ENCODE data around the gene CYB561D1. TPM values are rescaled to one million over a fixed set of nuclear protein-coding genes. Genes with fewer than 3 reads are reported as not detected.

The CYB561D1 gene
- total RNA-seq, 1 experiment from 2014 or later: 11.7 TPM

DNA sequence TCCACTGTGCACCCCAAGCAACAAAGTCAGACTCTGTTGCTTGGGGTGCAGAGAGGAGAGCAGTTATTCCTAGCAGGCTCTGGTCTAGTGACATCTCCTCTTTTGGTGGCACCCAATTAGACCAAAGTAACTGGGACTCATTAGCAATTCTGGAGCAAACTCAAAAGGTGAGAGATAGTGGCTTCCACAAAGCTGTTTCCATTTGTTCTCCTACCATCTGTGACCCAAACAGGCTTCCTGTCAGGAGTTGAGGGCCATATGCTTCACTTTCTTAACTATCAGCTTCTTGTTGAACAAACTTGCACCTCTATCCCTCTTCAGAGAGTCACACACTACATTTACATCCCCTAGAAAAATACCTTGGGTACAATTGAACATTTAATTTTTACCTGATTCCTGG, 11.7 kb upstream of the CYB561D1 start:
- Histone ChIP-seq H3K4me2 (no peak overlapping the region), H4K20me1 (ENCODE audit: insufficient read depth) (no peaks in the 10 kb centered on the region), H3K27me3 (ENCODE audit: insufficient read depth, low read depth) (peaks cover 39% of the 10 kb centered on the region), H3K4me3 (no peak overlapping the region), H3F3A (ENCODE audit: insufficient read depth, low read depth) (no peaks in the 10 kb centered on the region), H3K4me1 (replicated peaks; ENCODE audit: insufficient read depth) (peaks cover 11% of the 10 kb centered on the region), H3K9me3 (ENCODE audit: insufficient read depth, low read depth) (no peaks in the 10 kb centered on the region), H3K27ac (no peak overlapping the region), H3K36me3 (ENCODE audit: low read depth) (no peaks in the 10 kb centered on the region), H2AFZ (no peak overlapping the region), H3K79me2 (ENCODE audit: low read depth) (no peaks in the 10 kb centered on the region), H3K9me2 (ENCODE audit: insufficient read depth) (no peaks in the 10 kb centered on the region)
- TF ChIP-seq EZH2 (IDR thresholded peaks at IDR 0.05; ENCODE audit: low read depth): no peak
- TF ChIP-seq, protein P1, sequence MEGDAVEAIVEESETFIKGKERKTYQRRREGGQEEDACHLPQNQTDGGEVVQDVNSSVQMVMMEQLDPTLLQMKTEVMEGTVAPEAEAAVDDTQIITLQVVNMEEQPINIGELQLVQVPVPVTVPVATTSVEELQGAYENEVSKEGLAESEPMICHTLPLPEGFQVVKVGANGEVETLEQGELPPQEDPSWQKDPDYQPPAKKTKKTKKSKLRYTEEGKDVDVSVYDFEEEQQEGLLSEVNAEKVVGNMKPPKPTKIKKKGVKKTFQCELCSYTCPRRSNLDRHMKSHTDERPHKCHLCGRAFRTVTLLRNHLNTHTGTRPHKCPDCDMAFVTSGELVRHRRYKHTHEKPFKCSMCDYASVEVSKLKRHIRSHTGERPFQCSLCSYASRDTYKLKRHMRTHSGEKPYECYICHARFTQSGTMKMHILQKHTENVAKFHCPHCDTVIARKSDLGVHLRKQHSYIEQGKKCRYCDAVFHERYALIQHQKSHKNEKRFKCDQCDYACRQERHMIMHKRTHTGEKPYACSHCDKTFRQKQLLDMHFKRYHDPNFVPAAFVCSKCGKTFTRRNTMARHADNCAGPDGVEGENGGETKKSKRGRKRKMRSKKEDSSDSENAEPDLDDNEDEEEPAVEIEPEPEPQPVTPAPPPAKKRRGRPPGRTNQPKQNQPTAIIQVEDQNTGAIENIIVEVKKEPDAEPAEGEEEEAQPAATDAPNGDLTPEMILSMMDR (conservative IDR thresholded peaks at IDR 0.05): no peak
- ChIA-PET POLR2A (ENCODE audit: unreplicated experiment) (no interaction called here), CTCF (no interaction called here)
- no peak for DNase-seq
- intact Hi-C loops (cut with micrococcal nuclease; ENCODE audit: unreplicated experiment): no loop called here
- no TSS peak for BruUV-seq (replicated peaks)

DNA sequence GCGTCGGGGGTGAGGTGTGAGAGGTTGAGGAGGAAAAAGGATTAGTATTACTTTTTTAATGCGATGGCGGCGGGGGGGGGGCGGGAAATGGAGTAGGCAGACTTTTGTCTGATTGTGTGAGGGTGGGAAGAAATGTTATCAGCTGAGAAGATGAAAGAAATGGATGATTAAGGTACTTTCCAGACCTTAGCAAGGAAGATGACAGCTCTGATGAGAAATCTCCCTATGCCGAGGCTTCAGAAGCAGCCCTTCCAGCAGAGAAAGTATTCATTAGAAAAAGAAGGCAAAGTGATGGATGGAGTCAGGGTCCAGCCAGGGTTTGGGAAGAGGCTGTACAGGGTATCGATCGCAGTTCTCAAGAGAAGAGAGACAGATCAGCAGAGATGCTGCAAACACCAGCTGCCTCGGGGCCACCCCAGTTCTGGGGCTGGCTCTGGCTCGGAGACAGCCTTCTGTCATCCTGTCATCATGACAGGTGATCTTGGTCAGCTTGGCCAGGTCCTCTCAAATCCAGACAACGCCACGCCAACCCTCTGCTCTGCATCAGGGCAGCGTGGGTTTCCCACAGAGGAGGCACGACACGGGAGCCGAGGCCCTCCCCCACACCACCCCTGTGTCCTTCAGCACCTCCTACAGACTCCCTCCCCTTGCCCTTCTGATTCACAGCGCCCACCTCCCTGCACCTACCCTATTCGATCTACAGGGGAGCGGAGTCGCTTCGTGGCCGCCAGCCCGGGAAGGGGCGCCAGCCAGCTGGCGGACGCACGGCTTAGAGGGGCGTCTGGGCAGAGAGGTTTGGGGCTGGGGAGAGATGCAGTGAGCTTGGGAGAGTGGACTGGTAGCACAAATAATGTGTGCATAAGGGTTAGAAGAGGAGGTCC, 10.9 kb upstream of the CYB561D1 start:
- no peaks in the 10 kb centered on the region for H3K9me3 ChIP-seq (ENCODE audit: insufficient read depth, low read depth)
- CTCF ChIA-PET: interaction anchor here (0.6 to 0.8 kb wide), 3 partner anchors 13 to 208 kb away, joined by 4 to 9 read pairs (median 5); no protein-coding TSS in a partner anchor
- no TSS peak for BruUV-seq (replicated peaks)
- no peaks in the 10 kb centered on the region for H3K79me2 ChIP-seq (ENCODE audit: low read depth)
- H3K27ac ChIP-seq: no peak overlapping the region
- intact Hi-C loops (cut with micrococcal nuclease; ENCODE audit: unreplicated experiment): loop anchor here (1.0 kb wide), 1 partner anchor 26 kb away; the partner anchor contains the start of gene AMIGO1
- H3K9me2 ChIP-seq (ENCODE audit: insufficient read depth): no peaks in the 10 kb centered on the region
- no peaks in the 10 kb centered on the region for H3K36me3 ChIP-seq (ENCODE audit: low read depth)
- H3F3A ChIP-seq (ENCODE audit: insufficient read depth, low read depth): no peaks in the 10 kb centered on the region
- peaks cover 11% of the 10 kb centered on the region for H3K4me1 ChIP-seq (replicated peaks; ENCODE audit: insufficient read depth)
- POLR2A ChIA-PET (ENCODE audit: unreplicated experiment): interaction anchor here (0.6 kb wide), 3 partner anchors 32 to 900 kb away, joined by 3 to 13 read pairs (median 9); no protein-coding TSS in a partner anchor
- peaks cover 37% of the 10 kb centered on the region for H3K27me3 ChIP-seq (ENCODE audit: insufficient read depth, low read depth)
- H3K4me3 ChIP-seq: peak overlapping the region; percentile 42; the same call in 1 of the 2 replicates
- no peak for TF ChIP-seq EZH2 (IDR thresholded peaks at IDR 0.05; ENCODE audit: low read depth)
- TF ChIP-seq, protein P1 (conservative IDR thresholded peaks at IDR 0.05): no peak
- no peaks in the 10 kb centered on the region for H4K20me1 ChIP-seq (ENCODE audit: insufficient read depth)
- no peak overlapping the region for H2AFZ ChIP-seq
- DNase-seq: peak in 1 of 2 experiments; percentile 7
- H3K4me2 ChIP-seq: peak overlapping the region; percentile 78

DNA sequence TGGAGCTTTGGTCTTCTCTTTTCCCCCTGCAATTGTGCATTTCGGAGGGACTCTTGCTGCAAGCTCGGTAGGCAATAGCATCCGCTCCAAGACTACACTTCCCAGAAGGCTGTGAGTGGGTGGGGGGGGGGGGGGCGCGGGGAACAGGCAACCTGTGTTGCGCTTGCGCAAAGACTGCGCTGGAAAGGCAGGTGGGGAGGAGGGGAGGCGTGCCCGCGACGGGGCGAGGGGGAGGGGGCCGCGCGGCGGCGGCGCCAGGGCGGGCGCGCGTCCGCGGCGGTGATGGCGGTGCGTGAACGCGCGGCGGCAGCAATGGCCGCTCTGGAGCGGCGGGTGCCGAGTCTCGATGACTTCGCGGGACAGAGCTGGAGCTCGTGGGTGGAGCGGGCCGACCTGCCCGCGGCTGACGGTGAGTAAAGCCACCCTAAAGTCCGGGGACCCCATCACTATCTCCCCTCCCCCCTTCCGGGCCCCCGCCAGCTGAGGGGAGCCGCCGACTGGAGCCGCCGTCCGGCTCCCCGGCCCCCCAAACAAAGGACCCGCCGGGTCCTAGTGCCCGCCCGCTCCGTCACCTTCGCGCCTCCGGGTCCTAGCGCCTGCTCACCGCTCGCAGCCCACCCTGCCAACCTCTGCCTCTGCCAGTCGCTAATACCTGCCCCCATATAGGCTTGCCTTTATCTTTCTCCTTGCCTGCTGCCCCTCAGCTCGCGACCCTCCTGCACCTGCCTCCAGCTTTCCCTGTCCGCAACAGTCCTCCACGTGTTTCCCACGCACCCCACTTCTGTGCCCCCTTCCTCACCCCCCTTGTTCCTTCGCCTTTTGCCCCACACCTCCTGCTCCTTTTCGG, 10.0 kb upstream of the CYB561D1 start, which contains the start of gene ATXN7L2:
Gene ATXN7L2, plus strand, starts transcription at position 234 of the 847 bp plus-strand sequence. Its CDS starts 49 bp downstream, at position 283.
- H3K4me1 ChIP-seq (replicated peaks; ENCODE audit: insufficient read depth): peaks cover 11% of the 10 kb centered on the region
- H3K4me3 ChIP-seq: peak within 1 kb of the TSS; percentile 68
- no peaks in the 10 kb centered on the region for H3K9me3 ChIP-seq (ENCODE audit: insufficient read depth, low read depth)
- no peaks in the 10 kb centered on the region for H3K9me2 ChIP-seq (ENCODE audit: insufficient read depth)
- peak; percentile 75 to 87 for DNase-seq
- POLR2A ChIA-PET (ENCODE audit: unreplicated experiment): interaction anchor here (0.6 kb wide), 2 partner anchors 166 to 899 kb away, joined by 3 to 9 read pairs; no protein-coding TSS in a partner anchor
- intact Hi-C loops (cut with micrococcal nuclease; ENCODE audit: unreplicated experiment): loop anchor here (1.0 kb wide), 2 partner anchors 25 to 58 kb away; partner anchors contain the start of genes AMIGO1 and PSMA5
- H3K27ac ChIP-seq: peak within 1 kb of the TSS; percentile 63
- no peak for TF ChIP-seq EZH2 (IDR thresholded peaks at IDR 0.05; ENCODE audit: low read depth)
- TF ChIP-seq, protein P1 (conservative IDR thresholded peaks at IDR 0.05): no peak
- peaks cover 37% of the 10 kb centered on the region for H3K27me3 ChIP-seq (ENCODE audit: insufficient read depth, low read depth)
- no peaks in the 10 kb centered on the region for H3K79me2 ChIP-seq (ENCODE audit: low read depth)
- H4K20me1 ChIP-seq (ENCODE audit: insufficient read depth): no peaks in the 10 kb centered on the region
- H2AFZ ChIP-seq: peak within 1 kb of the TSS; percentile 91
- H3K4me2 ChIP-seq: peak within 1 kb of the TSS; percentile 90
- H3F3A ChIP-seq (ENCODE audit: insufficient read depth, low read depth): no peaks in the 10 kb centered on the region
- no peaks in the 10 kb centered on the region for H3K36me3 ChIP-seq (ENCODE audit: low read depth)
- CTCF ChIA-PET: interaction anchor here (0.6 to 0.8 kb wide), 3 partner anchors 13 to 209 kb away, joined by 4 to 9 read pairs (median 5); no protein-coding TSS in a partner anchor
- no TSS peak for BruUV-seq (replicated peaks)
